ENCODE data around the gene SDK1.

DNA sequence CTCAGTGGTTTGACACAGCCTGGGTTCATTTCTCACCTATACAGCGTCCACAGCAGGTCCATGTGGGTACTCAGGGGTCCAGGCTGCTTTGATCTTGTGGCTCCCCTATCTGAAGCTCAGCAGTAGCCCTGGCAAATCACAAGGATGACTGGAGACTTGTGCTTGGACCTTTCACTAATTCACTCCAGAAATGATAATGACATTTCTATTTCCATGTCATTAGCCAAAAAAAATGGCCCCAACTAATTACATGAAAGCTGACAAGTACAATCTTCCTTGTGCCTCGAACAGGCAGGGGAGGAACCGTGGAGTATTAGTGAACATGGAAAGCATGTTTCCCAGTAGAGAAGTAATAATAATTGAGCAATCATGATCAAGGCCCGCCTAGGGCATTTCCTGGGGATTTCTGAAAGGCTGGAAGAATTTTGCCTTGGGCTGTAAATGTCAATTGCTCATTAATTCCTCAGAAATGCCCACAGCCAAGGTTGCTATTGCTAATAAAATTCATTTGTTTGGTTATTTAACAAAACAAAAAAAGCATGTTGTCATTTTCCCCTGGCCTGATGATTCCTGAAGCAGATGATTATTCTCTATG is 586.1 kb downstream of the SDK1 start:
- TF ChIP-seq POLR2A (IDR thresholded peaks at IDR 0.05), result no peak
- TF ChIP-seq, protein P1, sequence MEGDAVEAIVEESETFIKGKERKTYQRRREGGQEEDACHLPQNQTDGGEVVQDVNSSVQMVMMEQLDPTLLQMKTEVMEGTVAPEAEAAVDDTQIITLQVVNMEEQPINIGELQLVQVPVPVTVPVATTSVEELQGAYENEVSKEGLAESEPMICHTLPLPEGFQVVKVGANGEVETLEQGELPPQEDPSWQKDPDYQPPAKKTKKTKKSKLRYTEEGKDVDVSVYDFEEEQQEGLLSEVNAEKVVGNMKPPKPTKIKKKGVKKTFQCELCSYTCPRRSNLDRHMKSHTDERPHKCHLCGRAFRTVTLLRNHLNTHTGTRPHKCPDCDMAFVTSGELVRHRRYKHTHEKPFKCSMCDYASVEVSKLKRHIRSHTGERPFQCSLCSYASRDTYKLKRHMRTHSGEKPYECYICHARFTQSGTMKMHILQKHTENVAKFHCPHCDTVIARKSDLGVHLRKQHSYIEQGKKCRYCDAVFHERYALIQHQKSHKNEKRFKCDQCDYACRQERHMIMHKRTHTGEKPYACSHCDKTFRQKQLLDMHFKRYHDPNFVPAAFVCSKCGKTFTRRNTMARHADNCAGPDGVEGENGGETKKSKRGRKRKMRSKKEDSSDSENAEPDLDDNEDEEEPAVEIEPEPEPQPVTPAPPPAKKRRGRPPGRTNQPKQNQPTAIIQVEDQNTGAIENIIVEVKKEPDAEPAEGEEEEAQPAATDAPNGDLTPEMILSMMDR (IDR thresholded peaks at IDR 0.05 in 4 of 5, conservative IDR thresholded peaks at IDR 0.05 in 1 of 5), result no peak
